ENCODE data around the gene TMEM44.

The TMEM44 gene

GRCh38 chr3:194592798-194593752 is 40.1 kb downstream of the TMEM44 start (continued):
- TF ChIP-seq ZNF830 (tag by site-specific recombination; IDR thresholded peaks at IDR 0.05; ENCODE audit: low read depth) (no peak), ZNF202 (tag by site-specific recombination; IDR thresholded peaks at IDR 0.05; ENCODE audit: borderline replicate concordance) (no peak), ZNF555 (tag by site-specific recombination; conservative IDR thresholded peaks at IDR 0.05) (no peak), ZNF423 (tag by site-specific recombination; IDR thresholded peaks at IDR 0.05) (no peak), ZBTB17 (tag by site-specific recombination; IDR thresholded peaks at IDR 0.05) (no peak), ZNF514 (tag by site-specific recombination; IDR thresholded peaks at IDR 0.05) (no peak), ZNF549 (tag by site-specific recombination; IDR thresholded peaks at IDR 0.05) (no peak), ZNF121 (tag by site-specific recombination; IDR thresholded peaks at IDR 0.05) (no peak), ZNF621 (tag by site-specific recombination; IDR thresholded peaks at IDR 0.05) (no peak), KLF16 (tag by site-specific recombination; IDR thresholded peaks at IDR 0.05) (no peak), ZNF510 (tag by site-specific recombination; IDR thresholded peaks at IDR 0.05; ENCODE audit: insufficient replicate concordance) (no peak), ZNF571 (tag by site-specific recombination; IDR thresholded peaks at IDR 0.05) (no peak), ZNF639 (tag by site-specific recombination; IDR thresholded peaks at IDR 0.05) (peak; percentile 58; the same call in 1 of the 2 replicates), ZFP37 (tag by site-specific recombination; IDR thresholded peaks at IDR 0.05) (0 out of 2 replicates have a peak, but pooled peaks have one; percentile 39), ZNF600 (tag by site-specific recombination; IDR thresholded peaks at IDR 0.05) (peak; percentile 75; the same call in 1 of the 2 replicates), ZNF18 (tag by site-specific recombination; IDR thresholded peaks at IDR 0.05) (no peak), ZNF677 (tag by site-specific recombination; IDR thresholded peaks at IDR 0.05) (no peak), ZNF433 (tag by site-specific recombination; IDR thresholded peaks at IDR 0.05; ENCODE audit: low read depth) (no peak), ZNF701 (tag by site-specific recombination; IDR thresholded peaks at IDR 0.05) (no peak), ZNF114 (tag by site-specific recombination; IDR thresholded peaks at IDR 0.05) (no peak), ZNF791 (tag by site-specific recombination; IDR thresholded peaks at IDR 0.05) (no peak), ZNF768 (tag by site-specific recombination; IDR thresholded peaks at IDR 0.05) (no peak), BCL6B (tag by site-specific recombination; IDR thresholded peaks at IDR 0.05) (no peak), ZNF670 (tag by site-specific recombination; IDR thresholded peaks at IDR 0.05; ENCODE audit: low read depth) (no peak)
- TF ChIP-seq, protein P1, sequence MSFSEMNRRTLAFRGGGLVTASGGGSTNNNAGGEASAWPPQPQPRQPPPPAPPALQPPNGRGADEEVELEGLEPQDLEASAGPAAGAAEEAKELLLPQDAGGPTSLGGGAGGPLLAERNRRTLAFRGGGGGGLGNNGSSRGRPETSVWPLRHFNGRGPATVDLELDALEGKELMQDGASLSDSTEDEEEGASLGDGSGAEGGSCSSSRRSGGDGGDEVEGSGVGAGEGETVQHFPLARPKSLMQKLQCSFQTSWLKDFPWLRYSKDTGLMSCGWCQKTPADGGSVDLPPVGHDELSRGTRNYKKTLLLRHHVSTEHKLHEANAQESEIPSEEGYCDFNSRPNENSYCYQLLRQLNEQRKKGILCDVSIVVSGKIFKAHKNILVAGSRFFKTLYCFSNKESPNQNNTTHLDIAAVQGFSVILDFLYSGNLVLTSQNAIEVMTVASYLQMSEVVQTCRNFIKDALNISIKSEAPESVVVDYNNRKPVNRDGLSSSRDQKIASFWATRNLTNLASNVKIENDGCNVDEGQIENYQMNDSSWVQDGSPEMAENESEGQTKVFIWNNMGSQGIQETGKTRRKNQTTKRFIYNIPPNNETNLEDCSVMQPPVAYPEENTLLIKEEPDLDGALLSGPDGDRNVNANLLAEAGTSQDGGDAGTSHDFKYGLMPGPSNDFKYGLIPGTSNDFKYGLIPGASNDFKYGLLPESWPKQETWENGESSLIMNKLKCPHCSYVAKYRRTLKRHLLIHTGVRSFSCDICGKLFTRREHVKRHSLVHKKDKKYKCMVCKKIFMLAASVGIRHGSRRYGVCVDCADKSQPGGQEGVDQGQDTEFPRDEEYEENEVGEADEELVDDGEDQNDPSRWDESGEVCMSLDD (tag by site-specific recombination; IDR thresholded peaks at IDR 0.05): no peak
- TF ChIP-seq, protein P2, sequence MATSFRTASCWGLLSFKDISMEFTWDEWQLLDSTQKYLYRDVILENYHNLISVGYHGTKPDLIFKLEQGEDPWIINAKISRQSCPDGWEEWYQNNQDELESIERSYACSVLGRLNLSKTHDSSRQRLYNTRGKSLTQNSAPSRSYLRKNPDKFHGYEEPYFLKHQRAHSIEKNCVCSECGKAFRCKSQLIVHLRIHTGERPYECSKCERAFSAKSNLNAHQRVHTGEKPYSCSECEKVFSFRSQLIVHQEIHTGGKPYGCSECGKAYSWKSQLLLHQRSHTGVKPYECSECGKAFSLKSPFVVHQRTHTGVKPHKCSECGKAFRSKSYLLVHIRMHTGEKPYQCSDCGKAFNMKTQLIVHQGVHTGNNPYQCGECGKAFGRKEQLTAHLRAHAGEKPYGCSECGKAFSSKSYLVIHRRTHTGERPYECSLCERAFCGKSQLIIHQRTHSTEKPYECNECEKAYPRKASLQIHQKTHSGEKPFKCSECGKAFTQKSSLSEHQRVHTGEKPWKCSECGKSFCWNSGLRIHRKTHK (tag by site-specific recombination; IDR thresholded peaks at IDR 0.05): no peak
- TF ChIP-seq, protein P3, sequence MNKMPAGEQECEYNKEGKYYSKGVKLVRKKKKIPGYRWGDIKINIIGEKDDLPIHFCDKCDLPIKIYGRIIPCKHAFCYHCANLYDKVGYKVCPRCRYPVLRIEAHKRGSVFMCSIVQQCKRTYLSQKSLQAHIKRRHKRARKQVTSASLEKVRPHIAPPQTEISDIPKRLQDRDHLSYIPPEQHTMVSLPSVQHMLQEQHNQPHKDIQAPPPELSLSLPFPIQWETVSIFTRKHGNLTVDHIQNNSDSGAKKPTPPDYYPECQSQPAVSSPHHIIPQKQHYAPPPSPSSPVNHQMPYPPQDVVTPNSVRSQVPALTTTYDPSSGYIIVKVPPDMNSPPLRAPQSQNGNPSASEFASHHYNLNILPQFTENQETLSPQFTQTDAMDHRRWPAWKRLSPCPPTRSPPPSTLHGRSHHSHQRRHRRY (tag by site-specific recombination; IDR thresholded peaks at IDR 0.05): no peak
- TF ChIP-seq, protein P4, sequence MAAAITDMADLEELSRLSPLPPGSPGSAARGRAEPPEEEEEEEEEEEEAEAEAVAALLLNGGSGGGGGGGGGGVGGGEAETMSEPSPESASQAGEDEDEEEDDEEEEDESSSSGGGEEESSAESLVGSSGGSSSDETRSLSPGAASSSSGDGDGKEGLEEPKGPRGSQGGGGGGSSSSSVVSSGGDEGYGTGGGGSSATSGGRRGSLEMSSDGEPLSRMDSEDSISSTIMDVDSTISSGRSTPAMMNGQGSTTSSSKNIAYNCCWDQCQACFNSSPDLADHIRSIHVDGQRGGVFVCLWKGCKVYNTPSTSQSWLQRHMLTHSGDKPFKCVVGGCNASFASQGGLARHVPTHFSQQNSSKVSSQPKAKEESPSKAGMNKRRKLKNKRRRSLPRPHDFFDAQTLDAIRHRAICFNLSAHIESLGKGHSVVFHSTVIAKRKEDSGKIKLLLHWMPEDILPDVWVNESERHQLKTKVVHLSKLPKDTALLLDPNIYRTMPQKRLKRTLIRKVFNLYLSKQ (tag by site-specific recombination; IDR thresholded peaks at IDR 0.05; ENCODE audit: borderline replicate concordance): no peak

All from HEK293 (cell line).